Stimulated activated CD8-positive, alpha-beta memory T cell treated with anti-CD3 and anti-CD28 coated beads, Interleukin-4, amount 100 ng/mL, for 4 hours (primary cell): Measurements from ENCODE around the gene ATXN1.
"Not testable (repeated sequence)": the region's sequence is repeated elsewhere in the genome, so short reads cannot be mapped to it uniquely, and the experiment has no call there.

Source experiments
- DNase-seq, 2 donors: peaks; one replicate each; pipeline ENCODE4 v3.0.0-alpha.2; 2020; ENCODE audit warnings: low read depth in 2 of 2, low spot score in 1 of 2

The ATXN1 gene

DNA sequence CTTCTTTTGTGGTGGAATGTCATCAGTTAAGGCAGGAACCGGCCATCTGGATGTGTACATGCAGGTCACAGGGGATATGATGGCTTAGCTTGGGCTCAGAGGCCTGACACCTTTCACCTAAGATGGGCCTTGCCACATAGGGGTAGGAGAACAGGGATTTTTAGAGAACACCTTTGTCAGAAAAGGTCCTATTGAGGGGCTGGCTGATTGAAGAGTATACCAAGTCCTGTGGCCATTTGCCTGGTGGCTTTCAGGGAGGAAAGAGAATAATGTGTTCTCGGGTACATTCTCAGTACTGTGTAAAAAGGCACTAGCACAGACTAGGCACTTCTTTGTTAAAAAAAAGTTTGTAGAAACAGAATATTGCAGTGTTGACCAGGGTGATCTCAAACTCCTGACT lies 496.5 kb downstream of the ATXN1 start:
- no peak for DNase-seq

DNA sequence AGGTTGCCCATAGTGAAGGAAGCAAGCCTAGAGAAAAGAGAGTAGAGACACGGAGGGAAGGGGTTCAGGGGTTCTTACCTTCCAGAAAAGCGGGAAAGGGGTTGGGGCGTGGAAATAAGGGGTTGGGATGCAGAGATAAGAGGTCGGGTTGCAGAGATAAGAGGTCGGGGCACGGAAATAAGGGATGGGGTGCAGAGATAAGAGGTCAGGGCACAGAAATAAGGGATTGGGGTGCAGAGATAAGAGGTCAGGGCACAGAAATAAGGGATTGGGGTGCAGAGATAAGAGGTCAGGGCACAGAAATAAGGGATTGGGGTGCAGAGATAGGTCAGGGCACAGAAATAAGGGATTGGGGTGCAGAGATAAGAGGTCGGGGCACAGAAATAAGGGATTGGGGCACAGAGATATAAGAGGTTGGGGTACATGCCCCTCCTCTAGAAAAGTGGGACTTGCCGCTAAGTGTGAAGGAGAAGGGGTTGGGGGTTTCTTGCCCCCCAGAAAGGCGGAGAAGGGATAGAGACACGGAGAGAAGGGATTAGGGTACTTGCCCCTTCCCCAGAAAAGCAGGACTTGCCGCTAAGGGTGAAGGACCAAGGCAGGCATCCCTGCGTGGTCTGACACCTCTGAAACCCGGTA lies 497.7 kb downstream of the ATXN1 start:
- DNase-seq: not testable (repeated sequence)

DNA sequence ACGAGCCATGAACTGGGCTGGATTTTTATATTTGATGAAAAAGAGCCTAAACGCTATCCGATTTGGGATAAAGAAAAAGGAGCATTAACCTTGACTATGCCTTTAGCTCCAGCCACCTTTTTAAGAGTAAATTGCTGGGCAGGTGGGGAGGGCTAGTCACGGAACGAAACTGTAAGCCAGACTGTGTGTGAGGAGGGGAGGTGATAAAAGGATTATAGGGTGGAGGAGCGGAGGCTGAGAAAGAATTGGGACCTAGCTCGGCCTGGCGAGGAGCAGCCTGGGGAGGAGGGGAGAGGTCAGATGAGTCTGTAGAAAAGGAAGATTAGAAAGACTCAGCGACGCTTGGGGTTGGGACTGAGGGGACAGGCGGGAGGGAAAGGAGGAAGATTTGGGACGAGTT lies 498.5 kb downstream of the ATXN1 start:
- DNase-seq: not testable (repeated sequence)

DNA sequence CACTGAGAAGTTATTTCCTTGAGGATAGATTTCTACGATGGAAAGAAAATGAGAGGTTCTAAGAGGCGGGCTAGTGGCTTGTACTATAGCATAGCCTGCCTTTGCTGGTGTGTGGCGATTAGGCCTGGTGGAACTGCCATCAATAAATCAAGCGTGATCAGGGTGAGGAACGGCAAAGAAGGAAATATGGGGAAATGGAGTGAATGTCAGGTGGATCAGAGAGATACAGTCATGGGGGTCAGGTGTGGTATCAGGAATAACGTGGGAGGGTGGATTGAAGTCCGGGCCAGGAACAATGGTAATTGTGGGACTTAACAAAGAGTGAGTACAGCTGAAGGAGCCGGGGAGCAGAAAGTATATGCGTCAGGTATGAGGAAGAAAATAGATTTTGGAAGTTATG lies 500.7 kb downstream of the ATXN1 start:
- not testable (repeated sequence) for DNase-seq

DNA sequence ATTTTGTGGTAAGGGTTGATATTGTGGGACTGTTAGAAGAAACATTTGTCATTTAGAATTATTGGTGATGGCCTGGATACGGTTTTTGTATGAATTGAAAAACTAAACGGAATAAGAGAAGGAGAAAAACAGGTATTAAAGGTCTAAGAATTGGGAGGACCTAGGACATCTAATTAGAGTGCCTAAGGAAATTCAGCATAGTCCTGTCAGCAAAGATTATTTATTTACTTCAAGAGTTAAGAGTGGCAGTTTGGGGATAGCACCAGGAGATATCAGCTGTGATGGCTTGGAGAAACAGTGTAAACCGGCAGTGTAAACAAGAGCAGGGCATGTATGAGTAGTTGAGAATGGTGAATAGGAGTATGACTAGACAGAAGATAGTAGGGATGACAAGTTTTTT lies 501.7 kb downstream of the ATXN1 start:
- not testable (repeated sequence) for DNase-seq

DNA sequence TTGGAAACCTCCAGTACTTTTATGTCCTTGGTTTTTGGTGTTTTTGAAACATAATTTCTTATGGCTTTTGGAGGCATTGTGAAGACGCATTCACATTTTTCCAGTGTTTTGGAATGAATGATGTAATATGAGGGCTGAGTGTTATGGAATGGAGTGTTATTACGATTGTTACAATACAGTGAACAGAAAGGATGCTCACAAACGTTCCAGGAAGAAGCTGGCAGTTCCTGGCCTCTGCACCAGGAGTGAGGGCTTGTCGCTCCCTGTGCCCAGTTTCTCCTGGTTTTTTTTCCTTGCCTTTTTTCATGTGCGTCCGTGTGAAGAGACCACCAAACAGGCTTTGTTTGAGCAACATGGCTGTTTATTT lies 502.6 kb downstream of the ATXN1 start:
- DNase-seq: no peak

DNA sequence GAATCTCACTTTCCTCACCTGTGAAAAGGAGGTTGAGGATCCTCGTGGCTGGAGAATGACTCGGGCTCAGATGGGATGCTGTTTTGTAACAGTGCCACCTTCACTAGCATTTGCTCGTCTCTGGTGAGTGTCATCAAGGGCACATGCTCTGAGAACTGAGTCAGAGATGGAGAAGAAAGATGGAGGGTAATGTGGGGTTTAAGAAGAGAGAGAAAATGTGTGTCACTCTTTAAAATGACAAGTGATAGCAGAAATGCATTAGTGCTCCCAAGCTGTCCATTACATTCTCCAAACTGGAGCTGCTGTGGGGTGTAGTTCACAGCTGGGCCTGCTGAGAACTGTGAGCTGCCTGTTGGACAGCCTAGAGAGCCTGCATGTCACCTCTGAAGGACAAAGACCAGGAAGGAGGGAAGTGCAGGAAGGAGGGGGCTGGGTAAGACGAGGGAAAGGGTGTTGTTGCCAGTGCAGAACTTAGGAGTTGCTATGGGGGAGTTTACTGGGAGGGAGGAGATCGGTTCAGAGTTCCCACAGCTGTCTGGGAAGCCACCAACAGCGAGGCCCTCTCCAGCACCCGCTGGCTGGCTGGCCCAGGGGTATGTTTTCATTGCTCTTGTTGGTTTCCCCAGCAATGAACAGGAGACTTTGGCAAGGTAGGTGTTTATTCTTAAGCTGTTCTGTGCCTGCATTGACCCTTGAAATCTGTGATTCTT lies 503.1 kb downstream of the ATXN1 start:
- no peak for DNase-seq

DNA sequence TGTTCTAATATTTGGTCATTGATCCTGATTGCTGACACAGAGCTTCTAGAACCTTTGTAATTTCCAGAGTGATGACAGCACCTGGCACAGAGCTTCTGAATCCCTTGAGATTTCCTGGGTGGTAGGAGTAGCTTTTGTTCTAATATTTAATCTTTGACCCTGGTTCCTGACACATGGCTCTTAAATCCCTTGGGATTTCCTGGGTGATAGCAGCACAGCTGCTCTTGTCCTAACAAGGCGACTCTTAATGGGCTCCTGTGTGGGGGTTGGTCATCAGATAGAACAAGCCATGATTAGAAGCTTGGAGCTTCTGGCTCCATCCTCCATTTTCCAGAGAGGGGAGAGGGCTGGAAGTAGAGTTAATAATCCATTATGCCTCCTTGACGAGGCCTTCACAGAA lies 504.5 kb downstream of the ATXN1 start:
- DNase-seq: no peak

DNA sequence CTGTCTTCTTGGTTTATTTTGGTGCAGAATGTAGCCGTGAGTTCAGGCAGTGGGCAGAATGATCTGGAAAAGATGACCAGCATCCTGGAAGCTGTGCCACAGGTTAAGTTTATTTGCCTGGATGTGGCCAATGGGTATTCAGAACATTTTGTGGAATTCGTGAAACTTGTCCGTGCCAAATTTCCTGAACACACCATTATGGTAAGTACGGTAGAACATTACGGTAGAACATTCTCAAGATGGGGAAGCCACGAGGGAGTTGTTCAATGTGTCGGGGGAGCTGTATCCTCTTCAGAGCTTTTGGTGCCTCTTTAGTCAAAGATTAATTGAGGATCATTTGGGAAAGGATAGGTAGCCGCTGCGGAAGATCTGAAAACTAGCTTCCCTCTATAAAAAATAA lies 506.7 kb downstream of the ATXN1 start:
- no peak for DNase-seq

DNA sequence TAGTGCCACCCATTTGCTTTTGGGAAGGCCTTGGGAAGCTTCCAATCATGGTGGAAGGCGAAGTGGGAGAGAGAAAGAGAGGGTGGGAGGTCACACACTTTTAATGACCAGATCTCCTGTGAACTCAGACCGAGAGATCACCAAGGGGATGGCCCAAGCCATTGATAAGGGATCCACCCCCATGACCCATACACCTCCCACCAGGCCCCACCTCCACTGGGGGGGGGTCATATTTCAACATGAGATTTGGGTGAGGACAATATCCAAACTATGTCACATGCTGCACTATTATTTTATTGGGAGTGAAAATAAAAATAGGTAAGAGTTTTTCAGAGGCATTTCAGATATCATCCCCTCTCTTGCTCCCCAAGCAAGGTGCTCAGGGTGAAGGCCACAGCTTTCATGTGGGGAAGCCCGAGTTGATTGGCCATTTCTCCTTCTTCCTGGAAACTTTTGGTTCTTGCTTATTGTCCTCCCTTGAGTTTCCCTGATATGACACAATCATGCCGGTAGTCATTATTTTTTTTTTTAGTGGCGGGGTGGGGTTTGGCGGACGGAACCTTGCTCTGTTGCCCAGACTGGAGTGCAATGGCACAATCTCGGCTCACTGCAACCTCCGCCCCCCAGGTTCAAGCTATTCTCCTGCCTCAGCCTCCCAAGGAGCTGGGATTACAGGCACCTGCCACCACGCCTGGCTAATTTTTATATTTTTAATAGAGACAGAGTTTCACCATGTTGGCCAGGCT lies 507.7 kb downstream of the ATXN1 start:
- no peak for DNase-seq

DNA sequence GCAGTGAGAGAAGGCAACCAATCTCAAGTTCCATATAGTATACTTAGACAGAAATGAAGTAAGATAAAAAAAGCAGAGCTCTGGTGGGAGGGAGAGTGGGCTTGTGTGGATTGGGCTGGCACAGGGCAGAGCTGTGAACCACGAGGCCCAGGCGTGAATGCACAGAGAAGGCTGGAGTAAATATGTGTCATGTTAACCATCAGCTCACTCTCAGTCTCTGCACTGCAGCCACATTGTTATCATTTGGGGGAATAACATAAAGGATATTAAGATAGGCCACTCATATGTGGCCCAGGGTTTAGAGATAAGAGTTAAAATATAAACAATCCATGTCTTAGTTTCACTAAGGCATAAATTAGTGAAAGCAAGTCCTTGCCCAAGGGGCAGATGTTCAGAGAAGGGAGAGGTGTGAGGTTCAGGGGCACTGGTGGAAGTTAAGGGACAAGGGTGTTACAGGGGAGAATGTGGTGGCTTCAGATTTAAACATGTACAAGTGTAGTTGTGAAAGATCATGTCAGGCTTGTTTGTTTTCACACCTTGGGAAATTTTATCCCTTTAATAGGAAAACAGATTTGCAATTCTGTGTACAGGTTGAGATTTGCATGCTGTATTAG lies 508.5 kb downstream of the ATXN1 start:
- no peak for DNase-seq

DNA sequence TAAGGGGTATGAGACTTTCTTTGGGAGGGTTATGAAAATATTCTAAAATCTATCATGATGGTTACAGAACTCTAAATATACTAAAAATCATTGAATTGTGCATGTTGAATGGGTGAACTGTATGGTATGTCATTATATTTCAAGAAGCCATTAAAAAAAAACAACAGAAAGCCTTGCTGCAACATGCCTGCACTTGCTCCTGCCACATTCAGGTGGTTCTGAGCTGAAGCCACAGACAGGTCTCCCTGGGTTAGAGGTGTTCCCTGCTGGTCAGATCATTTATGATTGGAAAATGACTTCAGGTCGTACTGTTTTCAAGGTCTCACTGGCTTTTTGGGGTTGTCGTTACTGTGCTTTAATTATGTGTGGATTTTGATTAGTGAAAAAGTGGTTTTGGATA lies 509.6 kb downstream of the ATXN1 start:
- no peak for DNase-seq

DNA sequence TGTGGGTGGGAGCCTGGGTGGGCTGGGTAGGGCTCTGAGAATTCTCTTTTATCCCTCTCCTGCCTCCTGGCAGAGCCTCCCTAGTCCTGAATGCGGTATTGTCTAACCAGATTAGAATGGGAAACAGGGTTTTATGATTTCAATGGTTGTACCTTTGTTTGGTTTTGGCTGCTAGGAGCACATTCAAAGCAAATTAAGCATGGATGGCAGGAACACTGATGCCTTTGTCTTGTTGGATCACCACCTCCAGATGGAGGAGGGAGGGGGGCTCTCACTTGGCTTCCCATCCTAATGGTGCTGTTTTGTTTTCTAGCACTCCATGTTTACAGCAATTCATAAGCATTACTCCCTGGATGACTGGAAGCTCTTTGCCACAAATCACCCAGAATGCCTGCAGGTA lies 511.3 kb downstream of the ATXN1 start:
- no peak for DNase-seq
